HCT116 (cell line): ENCODE measurements around the gene CCNE1. TPM values are rescaled to one million over a fixed set of nuclear protein-coding genes. Genes with fewer than 3 reads are reported as not detected.

Experiments used
- ATAC-seq: fragments of 200-7000 bp; cut with Tn5 transposase; 2 replicates; pipeline ENCODE4 v1.9.1; 2020; ENCODE audit warnings: mild to moderate bottlenecking, moderate library complexity
- BruUV-seq: library from RNA; stranded (reverse); fragments of 400-500 nt; replicated peaks from 2 replicates; lab custom pipeline; 2021; lab: Mats Ljungman, UMichigan
- CTCF ChIA-PET: fragments of 300-600 bp; sonication (Branson Sonifier 250); formaldehyde crosslinking; loops from one replicate; lab custom pipeline; 2021; ENCODE audit warnings: antibody characterized with exemption; lab: Charles Lee
- POLR2A ChIA-PET: fragments of 300-600, 350-600 bp; sonication (Branson Sonifier 250); formaldehyde crosslinking; loops from one replicate; lab custom pipeline; 2021; ENCODE audit warnings: antibody characterized with exemption; lab: Charles Lee
- RAD21 ChIA-PET, 2 experiments: fragments of 300-600 bp; sonication (Branson Sonifier 250); formaldehyde crosslinking; loops; one replicate each; lab custom pipeline; 2023; ENCODE audit warnings: low total read pairs in 2 of 2; ENCODE audit not compliant: uncharacterized antibody in 2 of 2, unreplicated experiment in 2 of 2, low non-redundant PET in 1 of 2; lab: Charles Lee
- DNase-seq: peaks from one replicate; pipeline ENCODE4 v3.0.0-alpha.2; 2010; ENCODE audit warnings: low read depth, low spot score
- H2AFZ ChIP-seq: fragments of 200-600 bp; shearing (Covaris generic), sonication (generic); 2 replicates; pipeline ENCODE4 v1.6.1; 2017; ENCODE audit warnings: low read depth, mixed run types, mixed read lengths, antibody characterized with exemption, low read length; ENCODE audit not compliant: poor library complexity, severe bottlenecking
- H3K27ac ChIP-seq: 2 replicates; pipeline ENCODE4 v1.5.1; 2012; ENCODE audit warnings: low read depth, low read length
- H3K27me3 ChIP-seq: fragments of 200-600 bp; sonication (generic); 2 replicates; pipeline ENCODE4 v1.6.1; 2016; ENCODE audit warnings: mixed run types, low read length, mixed read lengths; ENCODE audit not compliant: insufficient read depth
- H3K36me3 ChIP-seq, 2 experiments: fragments of 200-500 bp in 1 of 2; fragments of 200-600 bp in 1 of 2; sonication (Bioruptor generic) in 1 of 2; sonication (generic) in 1 of 2; 2 replicates each; pipeline versions ENCODE4 v1.5.1 to v1.6.1; 2014 to 2016; ENCODE audit warnings: low read length in 2 of 2, inconsistent platforms in 1 of 2, mixed read lengths in 1 of 2, mixed run types in 1 of 2; ENCODE audit not compliant: insufficient read depth in 2 of 2, control insufficient read depth in 1 of 2
- H3K4me1 ChIP-seq, 2 experiments: fragments of 200-600 bp in 1 of 2; sonication (generic) in 1 of 2; 2 replicates each; pipeline versions ENCODE4 v1.5.1 to v1.6.1; 2012 to 2017; ENCODE audit warnings: low read length in 2 of 2, inconsistent platforms in 1 of 2, mild to moderate bottlenecking in 1 of 2, mixed read lengths in 1 of 2, mixed run types in 1 of 2, moderate library complexity in 1 of 2; ENCODE audit not compliant: insufficient read depth in 2 of 2, control insufficient read depth in 1 of 2
- H3K4me2 ChIP-seq: fragments of 200-600 bp; sonication (generic); 2 replicates; pipeline ENCODE4 v1.6.1; 2017; ENCODE audit warnings: mixed run types, low read length, mixed read lengths
- H3K4me3 ChIP-seq, 2 experiments: fragments of 200-600 bp in 1 of 2; sonication (generic) in 1 of 2; replicated peaks in 1 of 2; 2 replicates each; pipeline ENCODE4 v1.5.1; 2011 to 2016; ENCODE audit warnings: low read length in 2 of 2, control low read depth in 1 of 2, low read depth in 1 of 2, mild to moderate bottlenecking in 1 of 2, mixed read lengths in 1 of 2, mixed run types in 1 of 2
- H3K79me2 ChIP-seq: fragments of 200-600 bp; sonication (generic); 2 replicates; pipeline ENCODE4 v1.6.1; 2017; ENCODE audit warnings: mild to moderate bottlenecking, mixed run types, low read length, moderate library complexity, mixed read lengths; ENCODE audit not compliant: insufficient read depth
- H3K9ac ChIP-seq: fragments of 200-600 bp; sonication (generic); 2 replicates; pipeline ENCODE4 v1.6.1; 2016; ENCODE audit warnings: low read length, mixed read lengths
- H3K9me2 ChIP-seq: fragments of 200-600 bp; sonication (generic), shearing (Covaris generic); 2 replicates; pipeline ENCODE4 v1.6.1; 2017; ENCODE audit warnings: mixed run types, mild to moderate bottlenecking, moderate library complexity; ENCODE audit not compliant: insufficient read depth
- H3K9me3 ChIP-seq, 2 experiments: fragments of 200-500 bp in 1 of 2; fragments of 200-600 bp in 1 of 2; sonication (Bioruptor generic) in 1 of 2; sonication (generic) in 1 of 2; 2 replicates each; pipeline ENCODE4 v1.6.1; 2014 to 2017; ENCODE audit warnings: low read length in 2 of 2, mixed read lengths in 2 of 2, inconsistent platforms in 1 of 2, low read depth in 1 of 2, mild to moderate bottlenecking in 1 of 2, mixed run types in 1 of 2, moderate library complexity in 1 of 2; ENCODE audit not compliant: control insufficient read depth in 1 of 2, insufficient read depth in 1 of 2
- H4K20me1 ChIP-seq: fragments of 200-600 bp; sonication (generic), shearing (Covaris generic); 2 replicates; pipeline ENCODE4 v1.6.1; 2017; ENCODE audit warnings: mixed run types, mild to moderate bottlenecking, moderate library complexity; ENCODE audit not compliant: insufficient read depth
- ATF3 ChIP-seq: IDR thresholded peaks from 2 replicates; pipeline ENCODE4 v1.6.1; 2012
- CBX3 ChIP-seq: IDR thresholded peaks from 2 replicates; pipeline ENCODE4 v1.6.1; 2012; ENCODE audit warnings: low read depth
- CEBPB ChIP-seq: IDR thresholded peaks from 2 replicates; pipeline ENCODE4 v1.6.1; 2012; ENCODE audit warnings: low read depth
- CTCF ChIP-seq, 3 experiments: fragments of 200-600 bp in 1 of 3; sonication (generic) in 1 of 3; IDR thresholded peaks in 2 of 3; conservative IDR thresholded peaks in 1 of 3; 2 replicates each; pipeline ENCODE4 v1.5.1; 2012 to 2017; ENCODE audit warnings: low read depth in 2 of 3, low read length in 2 of 3, antibody characterized with exemption in 1 of 3, borderline replicate concordance in 1 of 3, control low read depth in 1 of 3, mild to moderate bottlenecking in 1 of 3, mixed read lengths in 1 of 3, mixed run types in 1 of 3, moderate library complexity in 1 of 3; ENCODE audit not compliant: insufficient read depth in 1 of 3
- EGR1 ChIP-seq: IDR thresholded peaks from 2 replicates; pipeline ENCODE4 v1.6.1; 2012; ENCODE audit warnings: low read depth
- ELF1 ChIP-seq: IDR thresholded peaks from 2 replicates; pipeline ENCODE4 v1.6.1; 2012; ENCODE audit warnings: low read depth, borderline replicate concordance
- EZH2 ChIP-seq: fragments of 200-600 bp; sonication (generic); IDR thresholded peaks from 2 replicates; pipeline ENCODE4 v1.6.1; 2017; ENCODE audit warnings: antibody characterized with exemption, mixed run types
- EZH2phosphoT487 ChIP-seq: fragments of 200-600 bp; IDR thresholded peaks from 2 replicates; pipeline ENCODE4 v1.6.1; 2018; ENCODE audit warnings: antibody characterized with exemption, borderline replicate concordance
- FOSL1 ChIP-seq: IDR thresholded peaks from 2 replicates; pipeline ENCODE4 v1.6.1; 2012; ENCODE audit warnings: low read depth
- MAX ChIP-seq: IDR thresholded peaks from 2 replicates; pipeline ENCODE4 v1.6.1; 2012
- POLR2A ChIP-seq: IDR thresholded peaks from 2 replicates; pipeline ENCODE4 v1.7.0; 2011; ENCODE audit warnings: borderline replicate concordance; ENCODE audit not compliant: insufficient read depth, insufficient read length; ENCODE audit errors: extremely low read depth
- POLR2AphosphoS5 ChIP-seq: IDR thresholded peaks from 2 replicates; pipeline ENCODE4 v1.6.1; 2011; ENCODE audit warnings: mild to moderate bottlenecking, low read depth, low read length, moderate library complexity
- RAD21 ChIP-seq: IDR thresholded peaks from 2 replicates; pipeline ENCODE4 v1.6.1; 2012; ENCODE audit warnings: low read depth, mild to moderate bottlenecking
- SIN3A ChIP-seq: IDR thresholded peaks from 2 replicates; pipeline ENCODE4 v1.6.1; 2012; ENCODE audit warnings: low read depth
- SP1 ChIP-seq: IDR thresholded peaks from 2 replicates; pipeline ENCODE4 v1.6.1; 2012; ENCODE audit warnings: low read depth
- TCF7L2 ChIP-seq: IDR thresholded peaks from 2 replicates; pipeline ENCODE4 v1.7.0; 2011; ENCODE audit warnings: borderline replicate concordance, inconsistent platforms; ENCODE audit not compliant: insufficient read depth, insufficient read length; ENCODE audit errors: extremely low read depth
- ZBTB33 ChIP-seq: IDR thresholded peaks from 2 replicates; pipeline ENCODE4 v1.6.1; 2011; ENCODE audit warnings: mild to moderate bottlenecking, low read length, moderate library complexity; ENCODE audit not compliant: insufficient replicate concordance; ENCODE audit errors: extremely low read depth
- ZFX ChIP-seq: fragments of 450-650 bp; IDR thresholded peaks from 2 replicates; pipeline ENCODE4 v1.6.1; 2017
- ZNF274 ChIP-seq: fragments of 200-500 bp; sonication (Bioruptor generic); IDR thresholded peaks from 2 replicates; pipeline ENCODE4 v1.6.1; 2014; ENCODE audit warnings: mild to moderate bottlenecking, low read depth, low read length, inconsistent platforms
- intact Hi-C: fragments of 100-400 bp; cut with micrococcal nuclease; formaldehyde crosslinking; loops from 2 replicates; pipeline ENCODE4 v1.10.0; 2022
- total RNA-seq: library from RNA; stranded (reverse); gene quantifications from one replicate; pipeline ENCODE4 v1.2.1, GENCODE V29; 2021; ENCODE audit not compliant: unreplicated experiment
- TF ChIP-seq, protein P1 (sequence below): IDR thresholded peaks from 2 replicates; pipeline ENCODE4 v1.6.1; 2012; ENCODE audit warnings: low read depth

CCNE1 gene
- total RNA-seq, 1 experiment from 2014 or later = 29.3 TPM

DNA sequence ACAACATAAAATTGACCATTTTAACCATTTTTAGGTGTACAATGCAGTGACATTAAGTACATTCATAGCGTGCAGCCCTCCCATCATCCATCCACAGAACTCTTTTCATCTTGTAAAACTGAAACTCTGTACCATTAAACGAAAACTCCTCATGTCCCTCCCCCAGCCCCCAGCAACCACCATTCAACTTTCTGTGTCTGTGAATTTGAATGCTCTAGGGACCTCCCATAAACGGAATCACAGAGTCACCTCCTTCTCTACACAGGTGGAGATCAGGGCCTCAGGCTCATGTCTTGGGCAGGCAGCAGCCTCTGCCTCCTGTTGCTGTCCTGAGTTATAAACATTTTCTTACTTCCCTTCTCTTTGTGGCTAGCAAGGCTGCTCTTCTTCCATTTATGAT, 7.3 kb upstream of the CCNE1 start:
- no peak for TF ChIP-seq CEBPB
- TF ChIP-seq, protein P1, sequence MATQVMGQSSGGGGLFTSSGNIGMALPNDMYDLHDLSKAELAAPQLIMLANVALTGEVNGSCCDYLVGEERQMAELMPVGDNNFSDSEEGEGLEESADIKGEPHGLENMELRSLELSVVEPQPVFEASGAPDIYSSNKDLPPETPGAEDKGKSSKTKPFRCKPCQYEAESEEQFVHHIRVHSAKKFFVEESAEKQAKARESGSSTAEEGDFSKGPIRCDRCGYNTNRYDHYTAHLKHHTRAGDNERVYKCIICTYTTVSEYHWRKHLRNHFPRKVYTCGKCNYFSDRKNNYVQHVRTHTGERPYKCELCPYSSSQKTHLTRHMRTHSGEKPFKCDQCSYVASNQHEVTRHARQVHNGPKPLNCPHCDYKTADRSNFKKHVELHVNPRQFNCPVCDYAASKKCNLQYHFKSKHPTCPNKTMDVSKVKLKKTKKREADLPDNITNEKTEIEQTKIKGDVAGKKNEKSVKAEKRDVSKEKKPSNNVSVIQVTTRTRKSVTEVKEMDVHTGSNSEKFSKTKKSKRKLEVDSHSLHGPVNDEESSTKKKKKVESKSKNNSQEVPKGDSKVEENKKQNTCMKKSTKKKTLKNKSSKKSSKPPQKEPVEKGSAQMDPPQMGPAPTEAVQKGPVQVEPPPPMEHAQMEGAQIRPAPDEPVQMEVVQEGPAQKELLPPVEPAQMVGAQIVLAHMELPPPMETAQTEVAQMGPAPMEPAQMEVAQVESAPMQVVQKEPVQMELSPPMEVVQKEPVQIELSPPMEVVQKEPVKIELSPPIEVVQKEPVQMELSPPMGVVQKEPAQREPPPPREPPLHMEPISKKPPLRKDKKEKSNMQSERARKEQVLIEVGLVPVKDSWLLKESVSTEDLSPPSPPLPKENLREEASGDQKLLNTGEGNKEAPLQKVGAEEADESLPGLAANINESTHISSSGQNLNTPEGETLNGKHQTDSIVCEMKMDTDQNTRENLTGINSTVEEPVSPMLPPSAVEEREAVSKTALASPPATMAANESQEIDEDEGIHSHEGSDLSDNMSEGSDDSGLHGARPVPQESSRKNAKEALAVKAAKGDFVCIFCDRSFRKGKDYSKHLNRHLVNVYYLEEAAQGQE = no peak
- TF ChIP-seq RAD21 = no peak
- no peak for TF ChIP-seq ZBTB33
- no peak for TF ChIP-seq ELF1
- TF ChIP-seq ZFX = no peak
- no peak for TF ChIP-seq MAX
- TF ChIP-seq CBX3 = no peak
- TF ChIP-seq EZH2phosphoT487 = no peak
- no peak for TF ChIP-seq FOSL1
- no peak for TF ChIP-seq TCF7L2
- no peak for TF ChIP-seq EZH2
- no peak for TF ChIP-seq POLR2AphosphoS5
- TF ChIP-seq CTCF (IDR thresholded peaks at IDR 0.05 in 2 of 3, conservative IDR thresholded peaks at IDR 0.05 in 1 of 3; ENCODE audit: borderline replicate concordance in 1 of 3, insufficient read depth in 1 of 3, low read depth in 2 of 3, low read length in 2 of 3) = no peak
- no peak for TF ChIP-seq POLR2A
- TF ChIP-seq ATF3 = no peak
- no peak for TF ChIP-seq SIN3A
- TF ChIP-seq EGR1 = no peak
- no peak for TF ChIP-seq SP1
- TF ChIP-seq ZNF274 = no peak
- RAD21 ChIA-PET = no interaction called here
- Histone ChIP-seq H2AFZ (no peak overlapping the region), H4K20me1 (no peaks in the 10 kb centered on the region), H3K4me1 (peaks cover 10 to 17% of the 10 kb centered on the region in 2 experiments), H3K36me3 (no peaks in the 10 kb centered on the region), H3K4me2 (no peak overlapping the region), H3K9me2 (no peaks in the 10 kb centered on the region), H3K27ac (no peak overlapping the region), H3K79me2 (no peaks in the 10 kb centered on the region), H3K4me3 (no peak overlapping the region), H3K27me3 (no peaks in the 10 kb centered on the region), H3K9ac (no peak overlapping the region), H3K9me3 (no peaks in the 10 kb centered on the region)
- no peak for ATAC-seq
- BruUV-seq = no TSS peak
- CTCF ChIA-PET = no interaction called here
- intact Hi-C loops = no loop called here
- no peak for DNase-seq
- POLR2A ChIA-PET = no interaction called here
